Endothelial cell of umbilical vein (primary cell): ENCODE measurements around the gene NUDT16L1. TPM values are rescaled to one million over a fixed set of nuclear protein-coding genes. Genes with fewer than 3 reads are reported as not detected.

Source experiments
- BruUV-seq: library from RNA; stranded (reverse); fragments of 400-500 nt; replicated peaks from 2 replicates; lab custom pipeline; 2021; lab: Mats Ljungman, UMichigan
- CTCF ChIA-PET: fragments of 300-600, 350-600 bp; sonication (Branson Sonifier 250); formaldehyde crosslinking; loops from one replicate; lab custom pipeline; 2021; ENCODE audit warnings: antibody characterized with exemption, inconsistent platforms; lab: Charles Lee
- POLR2A ChIA-PET: fragments of 300-600, 350-600 bp; sonication (Branson Sonifier 250); formaldehyde crosslinking; loops from one replicate; lab custom pipeline; 2021; ENCODE audit warnings: antibody characterized with exemption, inconsistent platforms; lab: Charles Lee
- DNase-seq: peaks from one replicate; pipeline ENCODE4 v3.0.0-alpha.2; 2011; ENCODE audit warnings: low read depth, low spot score
- FAIRE-seq: peaks from 2 replicates; lab custom pipeline; 2011; peaks lifted over from hg19 to GRCh38; lab: Jason Lieb, UNC
- H2AFZ ChIP-seq: 2 replicates; pipeline ENCODE4 v1.6.0; 2012; ENCODE audit warnings: low read depth, low read length, control low read depth, inconsistent platforms
- H3K27ac ChIP-seq: 2 replicates; pipeline ENCODE4 v1.5.1; 2011; ENCODE audit warnings: low read depth, mild to moderate bottlenecking, control low read depth, low read length, moderate library complexity; ENCODE audit not compliant: insufficient read depth
- H3K27me3 ChIP-seq, 2 experiments: 2 replicates each; pipeline versions ENCODE4 v1.6.0 to v1.6.1; 2011; ENCODE audit warnings: low read length in 2 of 2, mixed read lengths in 1 of 2; ENCODE audit not compliant: control insufficient read depth in 2 of 2, insufficient read depth in 2 of 2
- H3K36me3 ChIP-seq, 2 experiments: 2 replicates in 1 of 2; 3 replicates in 1 of 2; pipeline ENCODE4 v1.5.1; 2011; ENCODE audit warnings: low read length in 2 of 2, mild to moderate bottlenecking in 1 of 2, moderate library complexity in 1 of 2; ENCODE audit not compliant: control insufficient read depth in 2 of 2, insufficient read depth in 2 of 2; ENCODE audit errors: extremely low read depth in 1 of 2
- H3K4me1 ChIP-seq: 3 replicates; pipeline ENCODE4 v1.5.1; 2011; ENCODE audit warnings: mild to moderate bottlenecking, low read length; ENCODE audit not compliant: control insufficient read depth, insufficient read depth; ENCODE audit errors: extremely low read depth
- H3K4me2 ChIP-seq: 2 replicates; pipeline ENCODE4 v1.6.1; 2011; ENCODE audit warnings: low read length, control low read depth, mixed read lengths; ENCODE audit not compliant: insufficient read depth
- H3K4me3 ChIP-seq, 3 experiments: fragments of 200-600 bp in 1 of 3; sonication (generic), shearing (Covaris generic) in 1 of 3; replicated peaks in 1 of 3; 2 replicates each; pipeline ENCODE4 v1.5.1; 2011 to 2016; ENCODE audit warnings: control low read depth in 3 of 3, low read length in 3 of 3, mild to moderate bottlenecking in 2 of 3, inconsistent platforms in 1 of 3, low read depth in 1 of 3, moderate library complexity in 1 of 3; ENCODE audit not compliant: insufficient read depth in 1 of 3
- H3K79me2 ChIP-seq: 2 replicates; pipeline ENCODE4 v1.6.0; 2012; ENCODE audit warnings: low read length, inconsistent platforms; ENCODE audit not compliant: control insufficient read depth, insufficient read depth
- H3K9ac ChIP-seq: replicated peaks from 2 replicates; pipeline ENCODE3; 2011; ENCODE audit warnings: low read length, control low read depth; ENCODE audit not compliant: insufficient read depth; ENCODE audit errors: extremely low read depth
- H3K9me1 ChIP-seq: replicated peaks from 3 replicates; pipeline ENCODE4 v1.6.0; 2011; ENCODE audit warnings: mild to moderate bottlenecking, low read length; ENCODE audit not compliant: control insufficient read depth, insufficient read depth; ENCODE audit errors: extremely low read depth
- H3K9me3 ChIP-seq: replicated peaks from 2 replicates; pipeline ENCODE4 v1.5.1; 2012; ENCODE audit warnings: low read length, inconsistent platforms; ENCODE audit not compliant: control insufficient read depth, insufficient read depth
- H4K20me1 ChIP-seq: replicated peaks from 2 replicates; pipeline ENCODE3; 2011; ENCODE audit warnings: mild to moderate bottlenecking, low read length; ENCODE audit not compliant: control insufficient read depth, insufficient read depth; ENCODE audit errors: extremely low read depth
- JUN ChIP-seq: IDR thresholded peaks from 2 replicates; pipeline ENCODE4 v1.6.1; 2011; ENCODE audit warnings: borderline replicate concordance, low read depth; ENCODE audit not compliant: insufficient read length, insufficient read depth
- MAX ChIP-seq: IDR thresholded peaks from 2 replicates; pipeline ENCODE4 v1.6.1; 2011; ENCODE audit not compliant: insufficient read depth, insufficient read length
- POLR2A ChIP-seq: IDR thresholded peaks from 2 replicates; pipeline ENCODE4 v1.6.1; 2012; ENCODE audit warnings: low read depth, mild to moderate bottlenecking, control low read depth, low read length
- dilution Hi-C: fragments of 300-500 bp; cut with MboI; formaldehyde crosslinking; loops from one replicate; pipeline ENCODE4 v1.15.0; 2019; ENCODE audit warnings: low sequenced_read_pairs; ENCODE audit not compliant: extremely low pct_ligation_motif_present
- intact Hi-C: fragments of 100-400 bp; cut with micrococcal nuclease; formaldehyde crosslinking; loops from one replicate; pipeline ENCODE4 v1.10.0; 2022
- polyA plus RNA-seq, 4 experiments: library from polyadenylated mRNA; depleted of rRNA in 3 of 4; stranded (reverse) in 3 of 4; unstranded in 1 of 4; fragments of >200 nt; gene quantifications; 2 replicates each; pipeline versions ENCODE4 v1.2.1 to v1.2.3, GENCODE V29; 2011 to 2012; ENCODE audit warnings: missing spikeins in 1 of 4
- total RNA-seq: library from RNA; stranded (reverse); gene quantifications from 2 replicates; pipeline ENCODE4 v1.2.3, GENCODE V29; 2021

Gene NUDT16L1
- total and polyA plus RNA-seq, 2 donors (not counting 3 experiments of a cell fraction or from before 2014, with no cell fraction given), result 24.7 to 53.1 TPM

DNA sequence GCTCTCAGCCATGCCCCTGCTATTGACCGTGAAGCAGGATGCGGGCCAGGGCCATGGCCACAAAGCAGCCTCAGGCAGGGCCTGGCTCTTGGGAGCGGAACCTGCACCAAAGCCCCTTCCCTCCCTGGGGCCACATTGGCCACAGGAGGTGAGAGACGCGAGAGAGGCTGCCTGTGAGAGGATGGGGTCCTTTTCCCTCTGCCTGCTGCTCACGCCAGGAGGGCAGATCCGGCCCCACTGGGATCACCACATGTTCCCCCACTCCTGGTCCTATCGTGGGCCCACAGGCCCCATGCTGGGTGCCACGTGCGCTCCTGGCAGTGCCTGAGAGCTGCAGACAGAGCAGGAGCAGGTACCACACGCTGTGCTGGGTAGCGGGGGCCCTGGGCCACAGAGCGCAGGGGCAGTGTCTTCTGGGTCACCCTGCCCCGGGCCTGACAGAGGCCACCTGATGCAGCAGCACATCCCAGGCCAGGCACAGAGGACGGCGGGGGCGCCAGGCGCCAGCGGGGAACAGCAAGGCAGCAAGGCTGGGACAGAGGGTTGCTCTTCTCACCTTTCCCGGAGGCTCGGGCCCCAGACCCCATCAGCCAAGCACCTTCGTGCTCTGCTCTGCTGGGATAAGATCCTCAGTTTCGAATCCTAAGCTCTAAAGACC lies 9.2 kb upstream of the NUDT16L1 start:
- Histone ChIP-seq H3K4me3 (no peak overlapping the region), H3K27ac (no peak overlapping the region), H3K9me1 (no peaks in the 10 kb centered on the region), H3K4me2 (no peak overlapping the region), H4K20me1 (no peaks in the 10 kb centered on the region), H3K4me1 (no peaks in the 10 kb centered on the region), H3K9me3 (no peaks in the 10 kb centered on the region), H3K27me3 (no peaks in the 10 kb centered on the region), H3K9ac (no peak overlapping the region), H3K79me2 (no peaks in the 10 kb centered on the region), H2AFZ (no peak overlapping the region), H3K36me3 (peaks cover 4 to 52% of the 10 kb centered on the region in 2 experiments)
- TF ChIP-seq MAX, result no peak
- TF ChIP-seq POLR2A, result no peak
- ChIA-PET POLR2A (no interaction called here), CTCF (no interaction called here)
- dilution Hi-C loops, result no loop called here
- intact Hi-C loops, result no loop called here
- BruUV-seq, result no TSS peak
- FAIRE-seq (no peak), DNase-seq (no peak)

DNA sequence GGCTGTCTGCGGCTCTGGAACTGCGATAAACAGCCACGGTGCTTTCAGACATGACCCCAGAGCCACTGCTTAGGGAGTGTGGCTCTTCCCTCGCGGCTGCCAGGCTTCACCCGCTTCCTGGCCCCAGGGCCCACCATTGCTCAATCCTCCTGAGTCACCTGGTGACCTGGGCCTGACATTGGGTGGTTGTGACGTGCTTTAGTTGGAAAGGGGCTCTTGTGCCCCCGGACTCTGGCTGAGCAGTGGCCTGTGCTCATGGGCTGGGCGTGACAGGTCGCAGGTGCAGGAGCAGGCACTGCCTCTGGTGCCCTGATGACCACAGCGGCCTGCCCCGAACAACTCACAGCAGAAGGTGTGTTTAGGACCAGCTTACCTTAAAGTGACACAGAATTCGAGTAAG lies 8.6 kb upstream of the NUDT16L1 start:
- no peak overlapping the region for H3K4me2 ChIP-seq
- H3K4me3 ChIP-seq, result no peak overlapping the region
- no peaks in the 10 kb centered on the region for H3K27me3 ChIP-seq
- no TSS peak for BruUV-seq
- intact Hi-C loops, result no loop called here
- no peaks in the 10 kb centered on the region for H3K79me2 ChIP-seq
- dilution Hi-C loops, result no loop called here
- CTCF ChIA-PET, result no interaction called here
- no peak overlapping the region for H2AFZ ChIP-seq
- H3K36me3 ChIP-seq, result peaks cover 4 to 53% of the 10 kb centered on the region in 2 experiments
- H4K20me1 ChIP-seq, result no peaks in the 10 kb centered on the region
- FAIRE-seq (no peak), DNase-seq (no peak)
- H3K27ac ChIP-seq, result no peak overlapping the region
- no peak overlapping the region for H3K9ac ChIP-seq
- POLR2A ChIA-PET, result no interaction called here
- no peaks in the 10 kb centered on the region for H3K9me1 ChIP-seq
- H3K4me1 ChIP-seq, result no peaks in the 10 kb centered on the region
- H3K9me3 ChIP-seq, result no peaks in the 10 kb centered on the region
- TF ChIP-seq POLR2A (no peak), JUN (no peak)
